Esophagus squamous epithelium (tissue), 4 donors: Measurements from ENCODE around the gene ELN.

Experiments used
- CTCF ChIP-seq, 6 experiments: fragments of 450-650 bp in 4 of 6; fragments of 200-600 bp in 2 of 6; sonication (generic) in 2 of 6; IDR thresholded peaks; one replicate each; pipeline ENCODE4 v1.5.1; 2016 to 2019; ENCODE audit warnings: antibody characterized with exemption in 6 of 6, mild to moderate bottlenecking in 4 of 6, moderate library complexity in 4 of 6
- POLR2A ChIP-seq, 4 donors: fragments of 450-650 bp; IDR thresholded peaks; one replicate each; pipeline ENCODE4 v1.6.1; 2017; ENCODE audit warnings: antibody characterized with exemption in 4 of 4, mild to moderate bottlenecking in 4 of 4, moderate library complexity in 3 of 4

DNA sequence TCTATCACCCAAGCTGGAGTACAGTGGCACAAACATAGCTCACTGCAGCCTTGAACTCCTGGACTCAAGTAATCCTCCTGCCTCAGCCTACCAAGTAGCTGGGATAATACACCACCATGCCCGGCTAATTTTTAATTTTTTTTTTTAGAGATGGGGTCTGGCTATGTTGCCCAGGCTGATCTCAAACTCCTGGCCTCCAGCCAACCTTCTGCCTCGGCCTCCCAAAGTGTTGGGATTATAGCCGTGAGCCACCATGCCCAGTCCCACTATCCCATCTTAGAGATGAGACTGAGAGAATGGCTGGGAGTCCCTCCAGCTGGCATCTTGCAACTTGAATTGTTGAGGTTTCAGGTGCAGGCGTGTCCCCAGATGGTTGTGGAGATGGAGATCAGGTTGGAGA is 40.7 kb upstream of the ELN start:
- TF ChIP-seq CTCF (IDR thresholded peaks at IDR 0.05) (no peak), POLR2A (IDR thresholded peaks at IDR 0.05) (no peak)
